Uterus (tissue), 4 donors: ENCODE data around the gene PMS2. TPM values are rescaled to one million over a fixed set of nuclear protein-coding genes. Genes with fewer than 3 reads are reported as not detected.

Experiments
- small RNA-seq: library from RNA; depleted of rRNA; stranded (forward); fragments of <200 nt; gene quantifications from one replicate; pipeline ENCODE3, GENCODE V24; 2016
- total RNA-seq, 4 donors: library from RNA; depleted of rRNA in 3 of 4; stranded (reverse); fragments of >200 nt in 3 of 4; gene quantifications; one replicate each; pipeline versions ENCODE4 v1.1.0 to v1.2.4, GENCODE V29; 2014 to 2023
- donor health status: DM: yes; HTN: yes; CAD: no.

PMS2 gene
- total RNA-seq, 4 donors from 2014 or later: 1.0 to 21.8 (median 8.5) TPM

Small RNAs within 50 kb of the gene (small RNA-seq; reads per million reads assigned to genes)
- gene RF00019: not detected
- not detected for gene RNU6-218P
- not detected for gene SNORA80D

Other genes with a start within 250 kb of the PMS2 start
- gene RNF216, start 227.4 kb downstream of the PMS2 start, total RNA-seq: 10 to 100 TPM; 30.0 to 68.0 (median 50.2) TPM
- gene OCM, start 128.3 kb downstream of the PMS2 start, total RNA-seq: 1 to 10 TPM in 1 of 4 donors, under 1 TPM in 1, not detected in 2; 0.70 to 1.3 TPM
- gene CCZ1, start 110.3 kb downstream of the PMS2 start, total RNA-seq: 10 to 100 TPM; 18.2 to 87.2 (median 46.6) TPM
- 1 to 10 TPM in 2 of 4 donors, not detected in 2; 1.1 to 1.6 TPM for gene RSPH10B, start 38.4 kb downstream of the PMS2 start, total RNA-seq
- 10 to 100 TPM in 2 of 4 donors, 1 to 10 TPM in 2; 6.4 to 22.5 (median 15.1) TPM for gene AIMP2, start 223 bp upstream of the PMS2 start, total RNA-seq
- under 1 TPM in 1 of 4 donors, not detected in 3; 0.46 TPM for gene ANKRD61, start 22.3 kb upstream of the PMS2 start, total RNA-seq
- gene EIF2AK1, start 50.1 kb upstream of the PMS2 start, total RNA-seq: 100 to 1,000 TPM in 2 of 4 donors, 10 to 100 TPM in 2; 57.1 to 278 (median 145) TPM
- 10 to 100 TPM in 1 of 4 donors, 1 to 10 TPM in 3; 3.3 to 19.9 (median 9.4) TPM for gene USP42, start 95.9 kb upstream of the PMS2 start, total RNA-seq